OCI-LY1 (cell line): Measurements from ENCODE around the gene SH3RF3.

ENCODE experiments used
- CTCF ChIP-seq: fragments of 200-600 bp; sonication (generic), shearing (Covaris generic); IDR thresholded peaks from 2 replicates; pipeline ENCODE4 v1.5.1; 2017; ENCODE audit warnings: mild to moderate bottlenecking, antibody characterized with exemption, low read length, moderate library complexity, mixed read lengths
- EZH2 ChIP-seq: fragments of 200-600 bp; sonication (generic), shearing (Covaris generic); IDR thresholded peaks from 2 replicates; pipeline ENCODE4 v1.8.0; 2017; ENCODE audit warnings: borderline replicate concordance, mixed run types, mild to moderate bottlenecking, antibody characterized with exemption, low read length, moderate library complexity, mixed read lengths

GRCh38 chr2:109212836-109213563 lies 84.0 kb downstream of the SH3RF3 start:
- TF ChIP-seq CTCF (no peak), EZH2 (no peak)
